Limb (tissue), 2 donors: ENCODE measurements around the gene USP11.
A peak's percentile ranks its signal among the peaks of the same experiment; 100 is the strongest.

Source experiments
- DNase-seq, 2 donors: peaks; one replicate each; pipeline ENCODE4 v3.0.0-alpha.2; 2016; ENCODE audit errors: extremely low spot score in 2 of 2

The USP11 gene

DNA sequence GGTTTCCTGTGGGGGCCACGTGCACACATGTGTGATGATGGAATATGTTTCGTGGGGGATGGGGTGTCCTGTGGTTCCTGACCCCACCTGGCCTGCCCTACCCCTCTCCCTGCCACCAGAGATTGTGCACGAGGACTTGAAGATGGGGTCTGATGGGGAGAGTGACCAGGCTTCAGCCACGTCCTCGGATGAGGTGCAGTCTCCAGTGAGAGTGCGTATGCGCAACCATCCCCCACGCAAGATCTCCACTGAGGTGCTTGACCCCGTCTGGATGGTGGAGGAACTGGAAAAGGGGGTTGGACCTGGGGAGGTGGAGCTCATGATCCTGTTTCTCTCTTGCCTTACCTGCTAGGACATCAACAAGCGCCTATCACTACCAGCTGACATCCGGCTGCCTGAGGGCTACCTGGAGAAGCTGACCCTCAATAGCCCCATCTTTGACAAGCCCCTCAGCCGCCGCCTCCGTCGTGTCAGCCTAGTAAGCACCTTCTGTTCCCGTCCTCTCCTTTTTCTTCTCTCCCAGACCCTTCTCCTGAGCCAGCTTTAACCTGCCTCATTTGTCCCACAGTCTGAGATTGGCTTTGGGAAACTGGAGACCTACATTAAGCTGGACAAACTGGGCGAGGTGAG, 8.4 kb upstream of the USP11 start:
- DNase-seq = no peak

DNA sequence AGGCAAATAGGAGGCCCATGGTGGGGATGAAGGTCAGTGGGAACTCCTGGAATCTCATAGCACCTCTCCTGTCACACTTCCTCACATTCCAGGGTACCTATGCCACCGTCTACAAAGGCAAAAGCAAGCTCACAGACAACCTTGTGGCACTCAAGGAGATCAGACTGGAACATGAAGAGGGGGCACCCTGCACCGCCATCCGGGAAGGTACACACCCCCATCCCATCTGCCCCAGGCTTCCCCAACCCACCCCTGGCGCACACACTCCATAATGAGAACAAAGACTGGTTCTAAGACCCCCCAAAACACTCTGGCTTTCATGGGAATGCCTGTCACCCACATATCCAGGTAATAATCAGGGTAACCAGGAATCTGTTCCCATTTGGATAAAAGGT, 7.9 kb upstream of the USP11 start:
- DNase-seq = no peak

DNA sequence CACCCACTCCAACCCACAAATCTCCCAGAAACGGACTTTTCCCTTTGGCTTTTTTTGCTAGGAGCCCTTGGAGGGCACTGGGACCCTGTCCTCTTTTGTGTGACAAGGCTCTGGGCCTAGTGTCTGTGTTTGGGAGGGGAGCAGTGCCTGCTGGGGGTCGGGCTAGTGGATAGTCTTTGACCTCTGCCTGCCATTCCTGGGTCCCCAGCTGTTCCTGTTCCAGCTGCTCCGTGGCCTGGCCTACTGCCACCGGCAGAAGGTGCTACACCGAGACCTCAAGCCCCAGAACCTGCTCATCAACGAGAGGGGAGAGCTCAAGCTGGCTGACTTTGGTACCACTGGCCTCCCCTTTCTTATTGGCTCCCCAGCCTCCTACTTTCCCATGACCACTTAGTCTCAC, 6.7 kb upstream of the USP11 start:
- no peak for DNase-seq

DNA sequence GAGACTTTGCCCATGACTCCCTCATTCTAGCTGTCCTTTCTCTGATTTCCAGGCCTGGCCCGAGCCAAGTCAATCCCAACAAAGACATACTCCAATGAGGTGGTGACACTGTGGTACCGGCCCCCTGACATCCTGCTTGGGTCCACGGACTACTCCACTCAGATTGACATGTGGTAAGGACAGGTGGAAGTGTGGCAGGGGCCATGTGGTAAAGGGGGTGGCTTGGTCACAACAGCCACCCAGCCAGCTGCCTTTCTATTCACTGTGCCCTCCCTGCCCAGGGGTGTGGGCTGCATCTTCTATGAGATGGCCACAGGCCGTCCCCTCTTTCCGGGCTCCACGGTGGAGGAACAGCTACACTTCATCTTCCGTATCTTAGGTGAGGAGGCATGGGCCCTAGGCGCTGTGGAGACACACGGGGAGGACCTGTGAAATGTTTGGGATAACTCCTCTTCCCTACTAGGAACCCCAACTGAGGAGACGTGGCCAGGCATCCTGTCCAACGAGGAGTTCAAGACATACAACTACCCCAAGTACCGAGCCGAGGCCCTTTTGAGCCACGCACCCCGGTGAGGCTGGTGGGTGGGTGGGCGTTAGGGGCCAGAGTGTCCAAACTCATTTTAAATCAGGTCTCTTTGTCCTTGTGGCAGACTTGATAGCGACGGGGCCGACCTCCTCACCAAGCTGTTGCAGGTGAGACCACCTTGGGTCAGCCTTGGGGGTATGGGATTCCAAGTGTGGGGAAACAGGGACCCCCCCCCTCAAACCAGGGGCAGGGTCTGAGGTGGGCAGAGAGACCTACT, 6.1 kb upstream of the USP11 start:
- DNase-seq = no peak

DNA sequence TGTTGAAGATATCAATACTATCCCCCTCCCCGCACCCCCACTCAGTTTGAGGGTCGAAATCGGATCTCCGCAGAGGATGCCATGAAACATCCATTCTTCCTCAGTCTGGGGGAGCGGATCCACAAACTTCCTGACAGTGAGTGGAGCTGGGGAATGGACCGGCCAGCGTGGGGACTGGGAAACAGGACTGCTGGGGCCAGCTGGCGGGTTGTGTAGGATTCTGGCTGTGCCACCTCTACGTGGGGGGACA, 5.5 kb upstream of the USP11 start:
- no peak for DNase-seq

DNA sequence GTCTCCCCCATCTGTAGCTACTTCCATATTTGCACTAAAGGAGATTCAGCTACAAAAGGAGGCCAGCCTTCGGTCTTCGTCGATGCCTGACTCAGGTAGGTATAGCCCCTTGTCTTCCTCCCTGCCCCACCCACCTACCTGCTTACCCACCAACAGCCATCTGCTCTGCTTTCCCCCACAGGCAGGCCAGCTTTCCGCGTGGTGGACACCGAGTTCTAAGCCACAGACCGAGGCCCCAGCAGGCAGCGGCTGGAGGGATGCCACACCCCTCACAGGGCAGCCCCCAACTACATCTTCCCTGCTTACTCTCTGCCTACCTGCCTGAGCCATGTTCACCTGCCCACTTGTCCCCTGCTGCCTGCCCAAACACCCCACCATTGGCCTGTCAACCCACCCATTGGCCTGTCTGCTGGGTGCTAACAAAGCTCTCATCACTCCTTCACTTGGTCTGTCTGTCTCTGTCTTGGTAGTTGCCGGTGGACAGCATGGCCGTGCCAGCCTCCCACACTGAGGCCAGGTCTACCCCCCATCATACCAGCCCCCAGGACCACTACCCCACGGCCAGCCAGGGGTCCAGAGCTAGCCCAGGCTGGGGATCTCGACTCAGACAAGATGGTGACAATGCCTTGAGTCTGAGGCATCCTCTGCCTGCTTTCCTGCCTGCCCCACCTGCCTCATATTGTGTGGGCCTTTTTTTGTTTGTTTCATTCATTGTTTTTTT, 4.1 kb upstream of the USP11 start:
- no peak for DNase-seq

DNA sequence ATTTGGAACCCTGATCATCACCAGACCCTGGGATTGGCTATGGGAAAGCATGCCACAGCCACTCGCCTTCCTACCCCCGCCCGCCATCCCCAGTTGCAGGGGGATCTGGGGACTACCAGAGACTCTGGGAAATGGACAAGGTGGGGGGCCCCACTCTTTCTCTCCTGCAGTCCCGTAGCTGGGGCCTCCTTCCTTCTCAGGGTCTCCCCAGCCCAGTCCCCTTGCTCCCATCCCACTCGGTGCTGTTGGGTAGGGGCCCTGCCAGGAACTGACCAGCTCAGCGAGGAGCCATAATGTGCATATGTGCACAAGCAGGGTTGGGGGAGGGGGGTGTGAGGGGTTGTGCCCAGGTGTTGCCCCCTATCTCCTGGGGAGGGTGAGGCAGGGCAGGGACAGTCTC, 3.4 kb upstream of the USP11 start:
- DNase-seq = no peak

DNA sequence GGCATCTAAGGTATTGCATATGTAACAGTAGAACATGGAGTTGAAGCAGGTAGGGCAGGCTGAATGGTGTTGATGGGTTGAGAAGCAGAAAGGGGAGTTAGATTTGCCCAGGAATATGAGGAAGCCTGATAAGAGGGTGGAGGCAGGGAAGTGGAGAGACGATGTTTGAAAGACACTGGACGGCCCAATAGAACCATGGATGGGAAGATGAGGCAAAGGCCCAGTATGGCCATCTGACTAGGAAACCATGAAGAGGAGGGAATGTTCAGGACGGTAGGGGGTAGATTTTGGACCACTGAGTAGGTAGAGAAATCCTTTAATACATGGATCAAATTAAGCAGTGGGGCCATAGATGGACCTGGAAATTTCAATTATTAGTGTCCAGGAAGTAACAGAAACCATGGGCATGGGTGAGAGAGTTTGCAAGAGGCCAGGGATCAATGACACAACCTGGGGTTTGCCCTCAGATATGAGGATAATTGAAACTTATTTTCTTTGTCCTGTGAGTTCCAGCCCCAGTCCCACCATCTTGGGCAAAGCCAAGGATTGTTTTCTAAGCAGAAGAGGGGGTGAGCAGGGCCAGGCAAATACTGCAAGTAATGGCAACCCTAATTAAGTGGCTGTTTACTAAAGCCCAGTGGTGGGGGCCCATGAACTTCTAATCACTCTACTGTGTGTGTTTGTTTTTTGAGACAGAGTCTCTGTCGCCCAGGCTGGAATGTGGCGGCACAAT, 2.5 kb upstream of the USP11 start:
- DNase-seq = no peak

DNA sequence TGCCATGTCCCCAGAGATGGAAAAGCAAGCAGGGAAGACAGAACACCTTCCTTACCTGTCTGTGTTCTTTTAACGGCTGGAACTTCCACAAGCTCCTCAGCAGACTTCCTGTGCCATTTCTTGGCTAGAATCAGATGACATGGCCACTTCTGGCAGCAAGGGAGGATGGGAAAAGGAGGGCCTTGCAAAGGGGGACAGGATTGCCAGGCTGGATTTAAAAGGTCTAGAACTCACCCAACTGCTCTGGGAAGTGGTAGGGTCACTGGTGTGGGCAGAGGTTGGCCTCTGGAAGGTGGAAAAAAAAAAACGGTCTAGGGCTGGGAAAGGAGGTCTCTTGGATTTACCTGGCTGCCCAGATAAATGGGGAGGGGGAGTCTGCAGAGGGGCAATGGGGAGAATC, 1.6 kb upstream of the USP11 start:
- DNase-seq = no peak

DNA sequence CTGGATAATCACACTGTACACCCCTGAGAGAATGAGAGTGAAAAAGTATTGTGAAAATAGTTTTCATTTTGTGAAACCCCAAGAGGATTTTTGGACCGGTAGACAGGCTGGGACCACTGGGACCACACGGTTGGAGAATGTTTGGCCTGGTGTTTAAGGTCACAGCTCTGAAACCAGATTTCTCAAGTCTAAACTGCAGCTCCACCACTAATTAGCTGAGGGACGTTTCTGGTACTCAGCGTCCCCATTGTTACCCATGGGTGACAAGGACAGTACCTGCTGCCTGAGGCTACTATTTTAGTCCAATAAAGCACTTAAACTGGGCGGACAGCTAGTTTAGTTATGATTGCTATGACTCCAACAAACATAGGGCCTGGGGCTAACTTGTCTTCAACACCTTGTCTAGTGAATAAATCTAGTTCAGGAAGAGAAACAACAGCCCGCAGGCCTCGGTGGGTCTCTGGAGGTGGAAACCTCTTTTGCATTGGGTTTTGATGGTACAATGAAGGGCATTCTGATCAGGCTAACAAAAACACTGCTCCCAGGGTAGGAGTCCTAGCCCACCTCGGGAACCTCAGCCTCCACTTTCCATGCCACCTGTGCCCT, 509 bp upstream of the USP11 start:
- DNase-seq = no peak

DNA sequence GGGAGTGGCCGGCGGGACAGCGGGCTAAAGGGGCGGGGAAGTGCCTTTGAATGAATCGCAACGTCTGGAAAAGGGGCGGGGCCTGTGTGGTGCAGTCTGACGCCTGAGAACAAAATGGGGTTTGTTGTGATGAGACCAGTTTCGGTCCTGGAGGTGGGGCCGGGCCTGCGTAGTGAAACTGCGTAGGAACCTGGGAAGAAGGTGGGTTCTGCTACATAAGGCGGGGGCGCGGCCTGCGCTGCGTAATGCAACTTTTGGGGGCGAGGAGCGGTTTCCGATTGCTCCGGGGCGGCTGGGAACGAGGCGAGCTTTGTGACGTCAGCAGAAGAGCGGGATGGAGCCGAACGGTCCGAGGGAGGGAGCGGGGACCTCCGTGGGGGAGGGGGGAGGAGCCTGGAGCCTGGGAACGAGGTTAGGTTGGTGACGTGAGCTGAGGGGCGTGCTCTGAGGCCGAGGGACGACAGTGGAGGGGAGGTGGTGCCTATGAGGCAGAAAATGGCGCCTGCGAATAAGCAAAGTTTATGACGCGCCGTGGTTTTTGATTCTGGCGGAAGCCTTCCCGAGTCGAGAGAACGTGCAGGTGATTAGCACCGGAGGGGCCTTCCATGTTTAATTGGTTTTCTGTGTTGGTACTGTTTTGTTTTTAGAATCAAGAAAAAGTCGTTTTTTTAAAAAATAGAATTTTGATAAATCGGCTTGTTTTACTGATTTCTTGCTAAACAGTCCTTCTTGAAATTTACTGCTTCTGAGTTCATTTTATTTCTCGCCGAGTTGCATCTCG, 714 bp downstream of the USP11 start:
- peak; percentile 90 to 96 for DNase-seq

DNA sequence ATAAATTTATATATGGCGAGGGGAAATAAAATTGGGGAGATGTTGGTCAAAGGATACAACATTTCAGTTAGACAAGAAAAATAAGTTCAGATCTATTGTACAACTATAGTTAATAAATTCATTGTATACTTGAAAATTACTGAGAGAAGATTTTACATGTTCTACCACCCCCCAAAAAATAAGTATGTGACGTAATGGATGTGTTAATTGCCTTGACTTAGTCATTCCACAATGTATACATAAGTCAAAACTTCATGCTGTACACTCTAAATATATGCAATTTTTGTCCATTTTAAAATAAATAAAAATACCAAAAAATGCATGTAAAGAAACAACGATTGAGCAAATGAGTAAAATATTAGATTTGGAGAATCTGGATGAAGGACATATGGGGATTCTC, 1.8 kb downstream of the USP11 start:
- no peak for DNase-seq

DNA sequence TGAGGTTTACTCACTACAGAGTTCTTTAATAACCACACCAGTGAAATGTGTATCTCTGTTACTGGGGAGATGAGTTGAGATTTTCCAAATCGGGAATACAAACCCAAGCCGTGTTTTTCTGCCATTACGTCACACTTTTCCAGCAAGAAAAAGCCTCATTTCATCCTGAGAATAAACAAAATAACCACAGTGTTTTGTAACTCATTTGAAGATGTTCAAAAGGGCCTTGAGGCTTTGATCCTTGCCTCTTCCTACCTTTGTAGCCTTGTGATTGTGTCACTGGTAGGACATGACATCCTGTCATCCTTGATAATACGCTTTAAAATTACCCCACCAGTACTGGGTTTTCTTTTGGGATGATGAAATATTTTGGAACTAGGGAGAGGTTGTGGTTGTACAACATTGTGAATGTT, 2.9 kb downstream of the USP11 start:
- no peak for DNase-seq

DNA sequence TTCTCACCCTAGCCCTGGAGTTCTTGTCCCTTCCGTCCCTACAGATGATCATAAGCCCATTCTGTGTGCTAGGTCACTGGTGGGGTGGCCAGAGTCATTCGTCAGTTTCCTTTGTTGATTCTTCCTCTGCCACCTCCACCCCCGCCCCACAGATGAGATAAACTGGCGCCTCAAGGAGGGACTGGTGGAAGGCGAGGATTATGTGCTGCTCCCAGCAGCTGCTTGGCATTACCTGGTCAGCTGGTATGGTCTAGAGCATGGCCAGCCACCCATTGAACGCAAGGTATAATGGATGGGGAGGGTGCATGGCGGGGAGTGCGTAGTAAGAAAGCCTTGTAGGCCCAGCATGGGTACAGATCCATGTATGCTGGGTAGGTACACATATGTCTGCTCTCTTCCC, 6.4 kb downstream of the USP11 start:
- DNase-seq = no peak

DNA sequence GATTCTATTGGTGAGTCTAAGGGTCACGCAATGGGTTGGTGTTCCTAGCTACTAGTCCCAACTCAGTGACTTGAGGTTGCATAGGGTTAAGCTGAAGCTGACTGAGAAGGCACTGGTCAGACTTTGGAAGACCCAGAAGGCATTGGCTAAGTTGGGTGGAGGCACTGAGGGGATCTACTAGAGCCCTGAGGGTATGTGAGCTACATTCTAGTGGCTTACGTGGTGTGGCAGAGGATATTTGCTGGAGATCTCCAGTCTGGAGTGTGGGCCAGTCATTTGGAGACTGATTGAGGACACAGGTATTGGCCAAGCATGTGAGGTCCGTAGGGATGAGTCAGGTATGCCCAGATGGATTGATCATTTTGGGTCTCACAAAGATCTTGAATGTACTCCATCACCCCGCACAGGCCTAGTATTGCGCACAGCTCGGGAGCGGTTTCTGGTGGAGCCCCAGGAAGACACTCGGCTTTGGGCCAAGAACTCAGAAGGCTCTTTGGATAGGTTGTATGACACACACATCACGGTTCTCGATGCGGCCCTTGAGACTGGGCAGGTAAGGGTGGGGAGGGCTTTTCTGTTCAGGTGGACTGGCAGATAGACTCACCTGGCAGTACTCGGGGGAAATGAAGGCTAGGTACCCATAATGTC, 7.2 kb downstream of the USP11 start:
- no peak for DNase-seq

DNA sequence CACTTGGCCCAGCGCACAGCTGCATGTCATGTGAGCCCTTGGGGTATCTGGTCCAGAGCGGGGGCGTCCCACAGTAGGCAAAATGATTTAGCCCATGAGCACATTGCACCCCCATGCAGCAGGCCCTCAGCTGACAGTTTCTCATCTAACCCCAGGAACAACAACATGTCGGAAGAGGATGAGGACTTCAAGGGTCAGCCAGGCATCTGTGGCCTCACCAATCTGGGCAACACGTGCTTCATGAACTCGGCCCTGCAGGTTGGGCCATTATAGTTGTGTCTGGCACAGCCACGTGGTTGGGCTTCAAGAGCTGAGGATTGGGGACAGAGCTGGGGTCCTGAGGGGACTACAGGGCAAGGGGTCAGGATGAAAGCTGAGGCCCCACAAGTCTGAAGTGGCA, 7.8 kb downstream of the USP11 start:
- DNase-seq = no peak

DNA sequence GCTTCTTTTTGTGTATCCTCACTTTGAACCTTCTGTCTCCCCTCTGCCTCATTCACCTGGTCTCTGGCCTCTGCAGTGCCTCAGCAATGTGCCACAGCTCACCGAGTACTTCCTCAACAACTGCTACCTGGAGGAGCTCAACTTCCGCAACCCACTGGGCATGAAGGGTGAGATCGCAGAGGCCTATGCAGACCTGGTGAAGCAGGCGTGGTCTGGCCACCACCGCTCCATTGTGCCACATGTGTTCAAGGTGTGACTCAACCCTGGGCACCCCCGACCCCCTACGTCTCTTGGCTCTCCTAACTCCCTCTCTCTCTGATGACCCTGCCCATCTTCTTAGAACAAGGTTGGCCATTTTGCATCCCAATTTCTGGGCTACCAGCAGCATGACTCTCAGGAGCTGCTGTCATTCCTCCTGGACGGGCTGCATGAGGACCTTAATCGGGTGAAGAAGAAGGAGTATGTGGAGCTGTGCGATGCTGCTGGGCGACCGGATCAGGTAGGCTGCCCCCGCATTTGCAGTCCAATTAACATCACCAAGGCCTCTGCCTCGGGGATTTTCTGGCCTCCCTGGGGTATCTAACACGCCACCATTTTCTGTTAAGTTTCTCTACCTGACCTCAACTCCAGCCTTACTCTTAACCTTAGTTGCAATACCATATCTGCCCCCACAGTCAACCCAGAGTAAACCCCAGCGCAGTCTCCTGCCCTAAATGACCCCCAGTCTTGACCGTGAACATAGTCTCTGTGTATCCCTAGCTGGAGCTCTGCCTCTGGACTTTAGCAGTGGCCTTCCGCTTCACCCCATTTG, 8.6 kb downstream of the USP11 start:
- DNase-seq = no peak

DNA sequence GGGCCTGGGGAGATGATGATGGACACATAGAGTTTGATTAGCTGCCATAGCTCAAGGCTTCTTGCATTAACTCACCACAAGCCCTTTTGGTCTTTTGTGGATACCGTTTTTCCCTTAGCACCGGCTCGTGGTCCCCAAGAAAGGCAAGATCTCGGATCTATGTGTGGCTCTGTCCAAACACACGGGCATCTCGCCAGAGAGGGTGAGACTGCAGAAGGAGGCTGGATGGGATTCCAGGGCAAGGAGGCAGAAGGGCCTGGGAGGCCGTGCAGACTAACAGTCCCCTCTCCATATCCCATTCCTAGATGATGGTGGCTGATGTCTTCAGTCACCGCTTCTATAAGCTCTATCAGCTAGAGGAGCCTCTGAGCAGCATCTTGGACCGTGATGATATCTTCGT, 9.5 kb downstream of the USP11 start:
- no peak for DNase-seq

DNA sequence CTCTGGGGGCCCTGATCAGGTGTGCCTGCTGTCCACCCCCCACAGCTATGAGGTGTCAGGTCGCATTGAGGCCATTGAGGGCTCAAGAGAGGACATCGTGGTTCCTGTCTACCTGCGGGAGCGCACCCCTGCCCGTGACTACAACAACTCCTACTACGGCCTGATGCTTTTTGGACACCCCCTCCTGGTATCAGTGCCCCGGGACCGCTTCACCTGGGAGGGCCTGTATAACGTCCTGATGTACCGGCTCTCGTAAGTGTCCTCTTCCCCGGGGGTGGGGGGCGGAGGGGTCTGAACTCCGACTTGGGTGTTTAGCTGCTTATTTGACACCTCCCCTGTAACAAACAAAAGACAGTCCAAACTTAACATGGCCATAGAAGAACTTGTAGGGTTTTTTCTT, 10.5 kb downstream of the USP11 start:
- no peak for DNase-seq

DNA sequence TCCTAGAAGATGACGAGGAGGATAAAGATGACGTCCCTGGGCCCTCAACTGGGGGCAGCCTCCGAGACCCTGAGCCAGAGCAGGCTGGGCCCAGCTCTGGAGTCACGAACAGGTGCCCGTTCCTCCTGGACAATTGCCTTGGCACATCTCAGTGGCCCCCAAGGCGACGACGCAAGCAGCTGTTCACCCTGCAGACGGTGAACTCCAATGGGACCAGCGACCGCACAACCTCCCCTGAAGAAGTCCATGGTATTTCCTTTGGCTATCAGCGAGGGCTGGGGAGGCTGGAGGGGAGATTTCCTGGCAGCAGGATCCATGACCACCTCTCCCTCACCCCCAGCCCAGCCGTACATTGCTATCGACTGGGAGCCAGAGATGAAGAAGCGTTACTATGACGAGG, 11.9 kb downstream of the USP11 start:
- DNase-seq = no peak
